Measurements from ENCODE around the gene COL2A1.

COL2A1 gene

DNA sequence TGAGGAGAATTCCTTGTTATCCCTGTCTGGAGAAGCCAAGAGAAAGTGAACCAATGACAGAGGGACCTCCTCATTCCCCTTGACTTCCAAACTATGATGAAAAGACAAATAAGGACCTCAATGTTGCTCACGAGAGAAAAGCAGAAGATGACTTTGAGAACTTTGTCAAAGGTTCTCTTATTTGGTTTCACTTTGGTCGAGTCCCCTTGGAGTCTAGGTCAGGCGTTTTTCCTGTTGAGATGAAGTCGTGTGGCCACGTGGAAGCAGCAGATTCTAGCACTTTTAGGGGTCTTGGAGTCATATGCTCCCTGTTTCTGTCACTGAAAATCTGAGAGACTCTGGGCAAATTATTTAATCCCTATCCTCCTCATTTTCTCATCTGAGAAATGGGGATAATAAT is 33.8 kb upstream of the COL2A1 start:
- DNase-seq: no peak
- Histone ChIP-seq H3K79me1 (replicated peaks; ENCODE audit: low read length, poor library complexity, severe bottlenecking) (no peaks in the 10 kb centered on the region), H3K36me3 (ENCODE audit: control insufficient read depth in 1 of 2, insufficient read depth in 2 of 2, low read depth in 1 of 2, low read length in 2 of 2) (peaks cover 0 to 3% of the 10 kb centered on the region in 2 experiments), H3K4me2 (ENCODE audit: low read length, poor library complexity, severe bottlenecking) (no peak overlapping the region), H3K4ac (ENCODE audit: low read depth in 1 of 2, low read length in 2 of 2) (no peak overlapping the region), H3K27ac (ENCODE audit: low read length, poor library complexity, severe bottlenecking) (no peak overlapping the region), H2BK120ac (ENCODE audit: low read depth, low read length) (no peak overlapping the region), H3K9ac (ENCODE audit: low read length) (no peak overlapping the region), H4K8ac (ENCODE audit: low read length) (no peak overlapping the region), H4K91ac (ENCODE audit: low read length) (no peak overlapping the region), H2AFZ (ENCODE audit: low read depth, low read length) (no peak overlapping the region), H3K9me3 (ENCODE audit: control insufficient read depth, low read length) (no peaks in the 10 kb centered on the region), H3K23ac (ENCODE audit: low read length in 2 of 2) (no peak overlapping the region), H3K4me3 (ENCODE audit: insufficient read depth in 1 of 2, low read depth in 1 of 2, low read length in 2 of 2) (no peak overlapping the region), H2BK12ac (ENCODE audit: low read length in 2 of 2) (no peak overlapping the region), H2AK5ac (ENCODE audit: low read length, severe bottlenecking) (no peak overlapping the region), H3K18ac (ENCODE audit: low read depth in 1 of 2, low read length in 2 of 2) (no peak overlapping the region), H3K4me1 (ENCODE audit: control insufficient read depth, insufficient read depth, low read depth, low read length) (peaks cover 10% of the 10 kb centered on the region), H2BK15ac (ENCODE audit: low read depth, poor library complexity, severe bottlenecking) (no peak overlapping the region), H2BK5ac (ENCODE audit: low read depth, low read length, poor library complexity, severe bottlenecking) (no peak overlapping the region), H3K27me3 (ENCODE audit: control insufficient read depth in 1 of 2, insufficient read depth in 1 of 2, low read length in 2 of 2) (peaks cover 0 to 13% of the 10 kb centered on the region in 2 experiments), H3K14ac (ENCODE audit: low read length in 2 of 2) (no peak overlapping the region)
- WGBS: 94% methylated on average over 5 of the region's 5 CpGs

DNA sequence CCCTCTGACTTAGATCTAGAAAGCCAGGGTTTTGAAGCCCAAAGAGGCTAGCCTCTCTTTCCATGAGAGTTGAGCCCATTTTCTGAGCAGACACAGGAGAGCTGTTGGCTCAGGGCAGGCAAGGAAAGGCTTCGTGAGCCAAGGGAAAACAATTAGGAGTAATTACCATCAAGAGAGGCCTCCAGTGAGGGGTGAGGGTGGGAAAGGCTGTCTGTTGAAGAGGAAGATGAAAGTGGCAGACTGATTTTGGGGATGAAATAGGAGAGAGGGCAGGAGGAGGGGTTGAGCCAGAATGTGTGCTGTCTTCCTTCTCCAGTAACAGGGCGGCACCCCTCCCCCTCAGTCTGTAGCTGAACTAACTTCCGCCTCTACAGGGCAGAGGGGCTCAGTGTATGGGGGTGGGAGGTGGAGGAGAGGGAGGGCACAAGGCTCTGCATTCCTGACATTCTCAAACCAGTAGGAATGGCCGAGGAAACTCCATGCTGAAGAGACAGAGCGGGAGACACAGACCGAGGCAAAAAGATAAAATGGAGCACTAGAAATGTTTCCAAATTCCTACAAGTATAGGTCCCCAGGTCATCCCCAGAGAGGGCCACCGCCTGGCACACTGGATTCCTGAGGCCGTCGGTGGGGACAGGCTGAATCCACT is 33.1 kb upstream of the COL2A1 start:
- no peaks in the 10 kb centered on the region for H3K36me3 ChIP-seq (ENCODE audit: control insufficient read depth in 1 of 2, insufficient read depth in 2 of 2, low read depth in 1 of 2, low read length in 2 of 2)
- peak; percentile 22 for DNase-seq
- H3K18ac ChIP-seq (ENCODE audit: low read depth in 1 of 2, low read length in 2 of 2): peak overlapping the region; percentile 11 to 41
- H3K23ac ChIP-seq (ENCODE audit: low read length in 2 of 2): no peak overlapping the region
- H3K4me2 ChIP-seq (ENCODE audit: low read length, poor library complexity, severe bottlenecking): peak overlapping the region; percentile 19
- peak overlapping the region; percentile 25 for H3K27ac ChIP-seq (ENCODE audit: low read length, poor library complexity, severe bottlenecking)
- H3K4me1 ChIP-seq (ENCODE audit: control insufficient read depth, insufficient read depth, low read depth, low read length): peaks cover 10% of the 10 kb centered on the region
- no peak overlapping the region for H3K14ac ChIP-seq (ENCODE audit: low read length in 2 of 2)
- H2BK120ac ChIP-seq (ENCODE audit: low read depth, low read length): no peak overlapping the region
- peak overlapping the region; percentile 1 for H2BK15ac ChIP-seq (ENCODE audit: low read depth, poor library complexity, severe bottlenecking)
- H2AFZ ChIP-seq (ENCODE audit: low read depth, low read length): peak overlapping the region; percentile 11
- peaks cover 0 to 13% of the 10 kb centered on the region in 2 experiments for H3K27me3 ChIP-seq (ENCODE audit: control insufficient read depth in 1 of 2, insufficient read depth in 1 of 2, low read length in 2 of 2)
- no peaks in the 10 kb centered on the region for H3K79me1 ChIP-seq (replicated peaks; ENCODE audit: low read length, poor library complexity, severe bottlenecking)
- H4K91ac ChIP-seq (ENCODE audit: low read length): peak overlapping the region; percentile 46
- H2BK5ac ChIP-seq (ENCODE audit: low read depth, low read length, poor library complexity, severe bottlenecking): no peak overlapping the region
- H4K8ac ChIP-seq (ENCODE audit: low read length): peak overlapping the region; percentile 92
- peak overlapping the region in 1 of 2 experiments; percentile 11 for H3K4me3 ChIP-seq (ENCODE audit: insufficient read depth in 1 of 2, low read depth in 1 of 2, low read length in 2 of 2)
- no peak overlapping the region for H2BK12ac ChIP-seq (ENCODE audit: low read length in 2 of 2)
- H3K4ac ChIP-seq (ENCODE audit: low read depth in 1 of 2, low read length in 2 of 2): no peak overlapping the region
- peak overlapping the region; percentile 2 for H2AK5ac ChIP-seq (ENCODE audit: low read length, severe bottlenecking)
- 7% methylated on average over 7 of the region's 9 CpGs for WGBS
- no peaks in the 10 kb centered on the region for H3K9me3 ChIP-seq (ENCODE audit: control insufficient read depth, low read length)
- H3K9ac ChIP-seq (ENCODE audit: low read length): no peak overlapping the region

GRCh38 chr12:48036818-48037217 is 32.5 kb upstream of the COL2A1 start:
- H3K4me2 ChIP-seq (ENCODE audit: low read length, poor library complexity, severe bottlenecking): no peak overlapping the region
- peak overlapping the region in 1 of 2 experiments; percentile 11 for H3K18ac ChIP-seq (ENCODE audit: low read depth in 1 of 2, low read length in 2 of 2)
- H4K91ac ChIP-seq (ENCODE audit: low read length): peak overlapping the region; percentile 64
- no peaks in the 10 kb centered on the region for H3K9me3 ChIP-seq (ENCODE audit: control insufficient read depth, low read length)
- no peak overlapping the region for H3K4ac ChIP-seq (ENCODE audit: low read depth in 1 of 2, low read length in 2 of 2)
- WGBS: 95% methylated on average over 4 of the region's 4 CpGs
- no peaks in the 10 kb centered on the region for H3K79me1 ChIP-seq (replicated peaks; ENCODE audit: low read length, poor library complexity, severe bottlenecking)
- no peak overlapping the region for H2BK15ac ChIP-seq (ENCODE audit: low read depth, poor library complexity, severe bottlenecking)
- H2BK5ac ChIP-seq (ENCODE audit: low read depth, low read length, poor library complexity, severe bottlenecking): no peak overlapping the region
- no peak overlapping the region for H3K4me3 ChIP-seq (ENCODE audit: insufficient read depth in 1 of 2, low read depth in 1 of 2, low read length in 2 of 2)
- H3K9ac ChIP-seq (ENCODE audit: low read length): no peak overlapping the region
- H3K14ac ChIP-seq (ENCODE audit: low read length in 2 of 2): no peak overlapping the region
- H3K4me1 ChIP-seq (ENCODE audit: control insufficient read depth, insufficient read depth, low read depth, low read length): peaks cover 10% of the 10 kb centered on the region
- no peak overlapping the region for H2AFZ ChIP-seq (ENCODE audit: low read depth, low read length)
- H2BK12ac ChIP-seq (ENCODE audit: low read length in 2 of 2): no peak overlapping the region
- peaks cover 0 to 13% of the 10 kb centered on the region in 2 experiments for H3K27me3 ChIP-seq (ENCODE audit: control insufficient read depth in 1 of 2, insufficient read depth in 1 of 2, low read length in 2 of 2)
- DNase-seq: no peak
- no peaks in the 10 kb centered on the region for H3K36me3 ChIP-seq (ENCODE audit: control insufficient read depth in 1 of 2, insufficient read depth in 2 of 2, low read depth in 1 of 2, low read length in 2 of 2)
- no peak overlapping the region for H3K23ac ChIP-seq (ENCODE audit: low read length in 2 of 2)
- peak overlapping the region; percentile 2 for H2AK5ac ChIP-seq (ENCODE audit: low read length, severe bottlenecking)
- H4K8ac ChIP-seq (ENCODE audit: low read length): peak overlapping the region; percentile 92
- no peak overlapping the region for H2BK120ac ChIP-seq (ENCODE audit: low read depth, low read length)
- no peak overlapping the region for H3K27ac ChIP-seq (ENCODE audit: low read length, poor library complexity, severe bottlenecking)

- H3K18ac ChIP-seq (ENCODE audit: low read depth in 1 of 2, low read length in 2 of 2): no peak overlapping the region
- peaks cover 13% of the 10 kb centered on the region for H3K4me1 ChIP-seq (ENCODE audit: control insufficient read depth, insufficient read depth, low read depth, low read length)
- H3K9ac ChIP-seq (ENCODE audit: low read length): no peak overlapping the region
- H2BK15ac ChIP-seq (ENCODE audit: low read depth, poor library complexity, severe bottlenecking): no peak overlapping the region
- no peaks in the 10 kb centered on the region for H3K79me1 ChIP-seq (replicated peaks; ENCODE audit: low read length, poor library complexity, severe bottlenecking)
- H3K27ac ChIP-seq (ENCODE audit: low read length, poor library complexity, severe bottlenecking): no peak overlapping the region
- no peak overlapping the region for H3K4me2 ChIP-seq (ENCODE audit: low read length, poor library complexity, severe bottlenecking)
- H2AK5ac ChIP-seq (ENCODE audit: low read length, severe bottlenecking): no peak overlapping the region
- H3K23ac ChIP-seq (ENCODE audit: low read length in 2 of 2): no peak overlapping the region
- no peak overlapping the region for H4K8ac ChIP-seq (ENCODE audit: low read length)
- no peak overlapping the region for H2AFZ ChIP-seq (ENCODE audit: low read depth, low read length)
- no peaks in the 10 kb centered on the region for H3K36me3 ChIP-seq (ENCODE audit: control insufficient read depth in 1 of 2, insufficient read depth in 2 of 2, low read depth in 1 of 2, low read length in 2 of 2)
- no peak overlapping the region for H2BK5ac ChIP-seq (ENCODE audit: low read depth, low read length, poor library complexity, severe bottlenecking)
- no peak for DNase-seq
- H2BK120ac ChIP-seq (ENCODE audit: low read depth, low read length): no peak overlapping the region
- H2BK12ac ChIP-seq (ENCODE audit: low read length in 2 of 2): peak overlapping the region in 1 of 2 experiments; percentile 10
- H3K9me3 ChIP-seq (ENCODE audit: control insufficient read depth, low read length): no peaks in the 10 kb centered on the region
- H3K27me3 ChIP-seq (ENCODE audit: control insufficient read depth in 1 of 2, insufficient read depth in 1 of 2, low read length in 2 of 2): peaks cover 0 to 14% of the 10 kb centered on the region in 2 experiments
- 93% methylated on average over 8 of the region's 8 CpGs for WGBS
- H4K91ac ChIP-seq (ENCODE audit: low read length): peak overlapping the region; percentile 70
- H3K4ac ChIP-seq (ENCODE audit: low read depth in 1 of 2, low read length in 2 of 2): no peak overlapping the region
- H3K4me3 ChIP-seq (ENCODE audit: insufficient read depth in 1 of 2, low read depth in 1 of 2, low read length in 2 of 2): no peak overlapping the region
- H3K14ac ChIP-seq (ENCODE audit: low read length in 2 of 2): no peak overlapping the region
Observed at GRCh38 chr12:48034835-48035805, 30.8 kb upstream of the COL2A1 start.
